DMS153 treated with DMSO at 0.1 percent for 48 hours (cell line): ENCODE data around the gene UBAC2.
"Not testable (repeated sequence)": the region's sequence is repeated elsewhere in the genome, so short reads cannot be mapped to it uniquely, and the experiment has no call there.

Experiments used
- DNase-seq: peaks from one replicate; lab custom pipeline; 2025; ENCODE audit not compliant: unreplicated experiment; lab: John Stamatoyannopoulos, UW

The UBAC2 gene

GRCh38 chr13:99182439-99182838, 18.2 kb upstream of the UBAC2 start:
- no peak for DNase-seq

GRCh38 chr13:99185606-99186005, 15.0 kb upstream of the UBAC2 start:
- no peak for DNase-seq

GRCh38 chr13:99190147-99190985, 10.3 kb upstream of the UBAC2 start:
- DNase-seq, result no peak

GRCh38 chr13:99191336-99191899, 9.2 kb upstream of the UBAC2 start:
- peak; percentile 8 for DNase-seq

- no peak for DNase-seq
These were observed 8.7 kb upstream of the UBAC2 start for GRCh38 chr13:99191900-99192399.

GRCh38 chr13:99192480-99192879, 8.2 kb upstream of the UBAC2 start:
- no peak for DNase-seq

GRCh38 chr13:99193152-99193551, 7.5 kb upstream of the UBAC2 start:
- DNase-seq, result no peak

- DNase-seq, result no peak
These were observed 4.1 kb upstream of the UBAC2 start for GRCh38 chr13:99196466-99197116.

GRCh38 chr13:99197117-99197651, 3.5 kb upstream of the UBAC2 start:
- DNase-seq, result no peak

- DNase-seq, result no peak
These were observed 868 bp upstream of the UBAC2 start for GRCh38 chr13:99199541-99200431.

- no peak for DNase-seq
These were observed 3.2 kb downstream of the UBAC2 start for GRCh38 chr13:99203601-99204579.

- no peak for DNase-seq
These were observed 5.1 kb downstream of the UBAC2 start for GRCh38 chr13:99205621-99206220.

- DNase-seq, result no peak
These were observed 5.6 kb downstream of the UBAC2 start for GRCh38 chr13:99206226-99206625.

GRCh38 chr13:99206873-99207272, 6.2 kb downstream of the UBAC2 start:
- DNase-seq, result no peak

- DNase-seq, result no peak
These were observed 6.9 kb downstream of the UBAC2 start for GRCh38 chr13:99207511-99207910.

- DNase-seq, result no peak
These were observed 7.5 kb downstream of the UBAC2 start for GRCh38 chr13:99208185-99208584.

GRCh38 chr13:99208845-99209527, 8.3 kb downstream of the UBAC2 start:
- DNase-seq, result no peak

GRCh38 chr13:99210627-99211026, 10.0 kb downstream of the UBAC2 start:
- not testable (repeated sequence) for DNase-seq
